Measurements from ENCODE around the gene CAPG. TPM values are rescaled to one million over a fixed set of nuclear protein-coding genes. Genes with fewer than 3 reads are reported as not detected.

The CAPG gene
- total and polyA plus RNA-seq, 2 donors from 2014 or later, result 361 to 377 TPM

GRCh38 chr2:85429924-85430289 lies 19.7 kb upstream of the CAPG start:
- H3K9ac ChIP-seq (ENCODE audit: low read length in 3 of 3), result no peak overlapping the region
- no peaks in the 10 kb centered on the region for H3K27me3 ChIP-seq (ENCODE audit: control insufficient read depth, insufficient read depth, low read length)
- peaks cover 0 to 15% (median 9%) of the 10 kb centered on the region in 3 donors for H3K4me1 ChIP-seq (ENCODE audit: control insufficient read depth in 2 of 3, insufficient read depth in 2 of 3, low read depth in 1 of 3, low read length in 3 of 3)
- H3K4me3 ChIP-seq (ENCODE audit: low read length in 3 of 3), result no peak overlapping the region
- FAIRE-seq (no peak), DNase-seq (no peak)
- intact Hi-C loops (cut with DNase I), result no loop called here
- H3K27ac ChIP-seq (ENCODE audit: low read depth in 2 of 2, low read length in 2 of 2), result no peak overlapping the region
- H3K9me3 ChIP-seq (ENCODE audit: control insufficient read depth in 2 of 3, insufficient read depth in 1 of 3, low read length in 3 of 3), result no peaks in the 10 kb centered on the region
- TF ChIP-seq CTCF (IDR thresholded peaks at IDR 0.05; ENCODE audit: borderline replicate concordance, extremely low read depth, insufficient read depth), result no peak
- H3K36me3 ChIP-seq (ENCODE audit: control insufficient read depth in 2 of 3, insufficient read depth in 3 of 3, low read length in 3 of 3), result no peaks in the 10 kb centered on the region

- no peak for TF ChIP-seq CTCF (IDR thresholded peaks at IDR 0.05; ENCODE audit: borderline replicate concordance, extremely low read depth, insufficient read depth)
- intact Hi-C loops (cut with DNase I), result no loop called here
- H3K9me3 ChIP-seq (ENCODE audit: control insufficient read depth in 2 of 3, insufficient read depth in 1 of 3, low read length in 3 of 3), result no peaks in the 10 kb centered on the region
- H3K27me3 ChIP-seq (ENCODE audit: control insufficient read depth, insufficient read depth, low read length), result no peaks in the 10 kb centered on the region
- H3K36me3 ChIP-seq (ENCODE audit: control insufficient read depth in 2 of 3, insufficient read depth in 3 of 3, low read length in 3 of 3), result no peaks in the 10 kb centered on the region
- FAIRE-seq (no peak), DNase-seq (no peak)
- H3K4me1 ChIP-seq (ENCODE audit: control insufficient read depth in 2 of 3, insufficient read depth in 2 of 3, low read depth in 1 of 3, low read length in 3 of 3), result peaks cover 0 to 15% (median 9%) of the 10 kb centered on the region in 3 donors
- no peak overlapping the region for H3K4me3 ChIP-seq (ENCODE audit: low read length in 3 of 3)
- no peak overlapping the region for H3K27ac ChIP-seq (ENCODE audit: low read depth in 2 of 2, low read length in 2 of 2)
- no peak overlapping the region for H3K9ac ChIP-seq (ENCODE audit: low read length in 3 of 3)
These were observed 19.2 kb upstream of the CAPG start for GRCh38 chr2:85429213-85429923.

- DNase-seq, result no peak
- no peak overlapping the region for H3K4me3 ChIP-seq (ENCODE audit: low read length in 3 of 3)
- no peaks in the 10 kb centered on the region for H3K9me3 ChIP-seq (ENCODE audit: control insufficient read depth in 2 of 3, insufficient read depth in 1 of 3, low read length in 3 of 3)
- H3K27ac ChIP-seq (ENCODE audit: low read depth in 2 of 2, low read length in 2 of 2), result no peak overlapping the region
- no peak for FAIRE-seq
- no peak for TF ChIP-seq CTCF (IDR thresholded peaks at IDR 0.05; ENCODE audit: borderline replicate concordance, extremely low read depth, insufficient read depth)
- no peaks in the 10 kb centered on the region for H3K27me3 ChIP-seq (ENCODE audit: control insufficient read depth, insufficient read depth, low read length)
- peaks cover 0 to 9% (median 2%) of the 10 kb centered on the region in 3 donors for H3K4me1 ChIP-seq (ENCODE audit: control insufficient read depth in 2 of 3, insufficient read depth in 2 of 3, low read depth in 1 of 3, low read length in 3 of 3)
- no peaks in the 10 kb centered on the region for H3K36me3 ChIP-seq (ENCODE audit: control insufficient read depth in 2 of 3, insufficient read depth in 3 of 3, low read length in 3 of 3)
- intact Hi-C loops (cut with DNase I), result no loop called here
- H3K9ac ChIP-seq (ENCODE audit: low read length in 3 of 3), result no peak overlapping the region
These were observed 18.2 kb upstream of the CAPG start for GRCh38 chr2:85428343-85428881.
